Caco-2 (cell line): Measurements from ENCODE around the gene BCS1L. TPM values are rescaled to one million over a fixed set of nuclear protein-coding genes. Genes with fewer than 3 reads are reported as not detected.

Source experiments
- BruUV-seq: library from RNA; stranded (reverse); fragments of 400-500 nt; replicated peaks from 2 replicates; lab custom pipeline; 2021; lab: Mats Ljungman, UMichigan
- CTCF ChIA-PET: fragments of 300-600 bp; sonication (Branson Sonifier 250); formaldehyde crosslinking; loops from one replicate; lab custom pipeline; 2022; ENCODE audit warnings: antibody characterized with exemption; lab: Charles Lee
- POLR2A ChIA-PET: fragments of 300-600 bp; sonication (Branson Sonifier 250); formaldehyde crosslinking; loops from one replicate; lab custom pipeline; 2022; ENCODE audit warnings: antibody characterized with exemption; lab: Charles Lee
- DNase-seq, 2 experiments: peaks; one replicate each; pipeline versions ENCODE4 v3.0.0 to v3.0.0-alpha.2; 2020 to 2022
- H3K27me3 ChIP-seq: replicated peaks from 2 replicates; pipeline ENCODE4 v1.6.0; 2011; ENCODE audit warnings: low read length; ENCODE audit not compliant: control insufficient read depth, insufficient read depth
- H3K36me3 ChIP-seq: 2 replicates; pipeline ENCODE4 v1.5.1; 2011; ENCODE audit warnings: low read length; ENCODE audit not compliant: control insufficient read depth, insufficient read depth
- H3K4me1 ChIP-seq: fragments of 250-450 bp; sonication (Bioruptor Pico); 2 replicates; pipeline ENCODE4 v1.5.1; 2020; ENCODE audit warnings: mild to moderate bottlenecking
- H3K4me3 ChIP-seq: 2 replicates; pipeline ENCODE4 v1.5.1; 2011; ENCODE audit warnings: low read depth, mild to moderate bottlenecking, control low read depth, low read length
- H3K9me3 ChIP-seq: fragments of 250-450 bp; sonication (Bioruptor Pico); 2 replicates; pipeline ENCODE4 v1.5.1; 2020; ENCODE audit warnings: mild to moderate bottlenecking, moderate library complexity
- H3K27ac Mint-ChIP-seq: one replicate; pipeline ENCODE4 v1.8.0; 2022; ENCODE audit warnings: mixed read lengths; ENCODE audit not compliant: unreplicated experiment
- H3K27me3 Mint-ChIP-seq: one replicate; pipeline ENCODE4 v1.8.0; 2022; ENCODE audit warnings: mixed read lengths; ENCODE audit not compliant: insufficient read depth, unreplicated experiment
- H3K36me3 Mint-ChIP-seq: one replicate; pipeline ENCODE4 v1.8.0; 2022; ENCODE audit warnings: mild to moderate bottlenecking, mixed read lengths; ENCODE audit not compliant: insufficient read depth, unreplicated experiment
- H3K4me1 Mint-ChIP-seq: one replicate; pipeline ENCODE4 v1.8.0; 2022; ENCODE audit warnings: low read depth, mixed read lengths; ENCODE audit not compliant: unreplicated experiment
- H3K4me3 Mint-ChIP-seq: one replicate; pipeline ENCODE4 v1.8.0; 2022; ENCODE audit warnings: mild to moderate bottlenecking, moderate library complexity, mixed read lengths; ENCODE audit not compliant: unreplicated experiment
- H3K9me3 Mint-ChIP-seq: one replicate; pipeline ENCODE4 v1.8.0; 2022; ENCODE audit warnings: mixed read lengths; ENCODE audit not compliant: unreplicated experiment
- CTCF ChIP-seq, 2 experiments: fragments of 200-600 bp in 1 of 2; IDR thresholded peaks; 1 replicate in 1 of 2; 2 replicates in 1 of 2; pipeline versions ENCODE4 v1.5.1 to v1.8.0; 2011 to 2022; ENCODE audit warnings: antibody characterized with exemption in 1 of 2, control low read depth in 1 of 2, inconsistent platforms in 1 of 2, low read depth in 1 of 2, low read length in 1 of 2, mild to moderate bottlenecking in 1 of 2, moderate library complexity in 1 of 2; ENCODE audit not compliant: insufficient read depth in 1 of 2, severe bottlenecking in 1 of 2, unreplicated experiment in 1 of 2
- intact Hi-C: fragments of 100-400 bp; cut with micrococcal nuclease; formaldehyde crosslinking; loops from one replicate; pipeline ENCODE4 v1.10.0; 2022; ENCODE audit not compliant: unreplicated experiment
- total RNA-seq: library from RNA; stranded (reverse); gene quantifications from 2 replicates; pipeline ENCODE4 v1.2.3, GENCODE V29; 2022

BCS1L gene
- total RNA-seq, 1 experiment from 2014 or later = 68.3 TPM

- Histone ChIP-seq H3K4me1 (peaks cover 11% of the 10 kb centered on the region; the same call in 1 of the 2 replicates), H3K36me3 (no peaks in the 10 kb centered on the region), H3K9me3 (no peaks in the 10 kb centered on the region), H3K4me3 (peak within 1 kb of the TSS; percentile 86), H3K27me3 (no peaks in the 10 kb centered on the region)
- peak within 1 kb of the TSS; percentile 91 for H3K27ac Mint-ChIP-seq
- intact Hi-C loops = loop anchor here (1.0 to 2.0 kb wide), 3 partner anchors 13 to 39 kb away; partner anchors contain the start of genes BCS1L, TTLL4 and ZNF142
- no peaks in the 10 kb centered on the region for H3K27me3 Mint-ChIP-seq
- POLR2A ChIA-PET = interaction anchor here (0.8 to 2.3 kb wide), 3 partner anchors 13 to 189 kb away, joined by 3 to 43 read pairs (median 4); partner anchors contain the start of genes BCS1L and ZNF142
- peaks cover 30% of the 10 kb centered on the region for H3K36me3 Mint-ChIP-seq
- BruUV-seq = no TSS peak
- peak within 1 kb of the TSS; percentile 96 for H3K4me3 Mint-ChIP-seq
- no peak for TF ChIP-seq CTCF (IDR thresholded peaks at IDR 0.05; ENCODE audit: insufficient read depth in 1 of 2, low read depth in 1 of 2, low read length in 1 of 2, severe bottlenecking in 1 of 2, unreplicated experiment in 1 of 2)
- H3K4me1 Mint-ChIP-seq = peaks cover 11% of the 10 kb centered on the region
- DNase-seq = peak; percentile 86 to 88
- H3K9me3 Mint-ChIP-seq = no peaks in the 10 kb centered on the region
- CTCF ChIA-PET = interaction anchor here (0.6 to 4.4 kb wide), 7 partner anchors 13 to 276 kb away, joined by 3 to 20 read pairs (median 7); partner anchors contain the start of genes BCS1L, TTLL4 and ZNF142
Measured at GRCh38 chr2:218671654-218672566, 12.4 kb downstream of the BCS1L start, which contains the start of the genes RNF25 and STK36. Gene RNF25, minus strand, starts transcription at chr2:218672002. Its CDS starts 32 bp downstream, at chr2:218671970. Gene STK36, plus strand, starts transcription at chr2:218672086. Its CDS starts 744 bp downstream, at chr2:218672830.

- Mint-ChIP-seq H3K9me3 (no peaks in the 10 kb centered on the region), H3K36me3 (peaks cover 7% of the 10 kb centered on the region), H3K4me3 (no peak overlapping the region), H3K27me3 (no peaks in the 10 kb centered on the region), H3K27ac (no peak overlapping the region), H3K4me1 (no peaks in the 10 kb centered on the region)
- TF ChIP-seq CTCF (IDR thresholded peaks at IDR 0.05; ENCODE audit: insufficient read depth in 1 of 2, low read depth in 1 of 2, low read length in 1 of 2, severe bottlenecking in 1 of 2, unreplicated experiment in 1 of 2) = no peak
- BruUV-seq = no TSS peak
- ChIA-PET POLR2A (no interaction called here), CTCF (no interaction called here)
- Histone ChIP-seq H3K9me3 (no peaks in the 10 kb centered on the region), H3K27me3 (no peaks in the 10 kb centered on the region), H3K4me3 (no peak overlapping the region), H3K4me1 (no peaks in the 10 kb centered on the region), H3K36me3 (no peaks in the 10 kb centered on the region)
- DNase-seq = no peak
- intact Hi-C loops = no loop called here
Measured at GRCh38 chr2:218679119-218679518, 19.6 kb downstream of the BCS1L start.

GRCh38 chr2:218680061-218680460, 20.6 kb downstream of the BCS1L start:
- intact Hi-C loops = no loop called here
- Histone ChIP-seq H3K36me3 (no peaks in the 10 kb centered on the region), H3K4me3 (no peak overlapping the region), H3K4me1 (no peaks in the 10 kb centered on the region), H3K9me3 (no peaks in the 10 kb centered on the region), H3K27me3 (no peaks in the 10 kb centered on the region)
- H3K4me3 Mint-ChIP-seq = no peak overlapping the region
- H3K36me3 Mint-ChIP-seq = peaks cover 7% of the 10 kb centered on the region
- CTCF ChIA-PET = interaction anchor here (0.6 kb wide), 1 partner anchor 21 kb away, joined by 4 read pairs; no protein-coding TSS in a partner anchor
- no peak overlapping the region for H3K27ac Mint-ChIP-seq
- DNase-seq = no peak
- H3K4me1 Mint-ChIP-seq = no peaks in the 10 kb centered on the region
- POLR2A ChIA-PET = no interaction called here
- no peaks in the 10 kb centered on the region for H3K9me3 Mint-ChIP-seq
- no TSS peak for BruUV-seq
- TF ChIP-seq CTCF (IDR thresholded peaks at IDR 0.05; ENCODE audit: insufficient read depth in 1 of 2, low read depth in 1 of 2, low read length in 1 of 2, severe bottlenecking in 1 of 2, unreplicated experiment in 1 of 2) = no peak
- H3K27me3 Mint-ChIP-seq = no peaks in the 10 kb centered on the region
